Mammary epithelial cell (primary cell): ENCODE measurements around the gene AQP7.

ENCODE experiments used
- EZH2 ChIP-seq: IDR thresholded peaks from 2 replicates; pipeline ENCODE4 v1.6.1; 2012; ENCODE audit warnings: low read length, inconsistent platforms, borderline replicate concordance
- TF ChIP-seq, protein P1 (sequence below), 2 donors: IDR thresholded peaks in 1 of 2; conservative IDR thresholded peaks in 1 of 2; 2 replicates each; pipeline ENCODE4 v1.5.1; 2011 to 2012; ENCODE audit warnings: inconsistent platforms in 2 of 2, low read length in 2 of 2, mild to moderate bottlenecking in 2 of 2, control low read depth in 1 of 2, low read depth in 1 of 2; ENCODE audit not compliant: insufficient read depth in 1 of 2; ENCODE audit errors: extremely low read depth in 1 of 2

DNA sequence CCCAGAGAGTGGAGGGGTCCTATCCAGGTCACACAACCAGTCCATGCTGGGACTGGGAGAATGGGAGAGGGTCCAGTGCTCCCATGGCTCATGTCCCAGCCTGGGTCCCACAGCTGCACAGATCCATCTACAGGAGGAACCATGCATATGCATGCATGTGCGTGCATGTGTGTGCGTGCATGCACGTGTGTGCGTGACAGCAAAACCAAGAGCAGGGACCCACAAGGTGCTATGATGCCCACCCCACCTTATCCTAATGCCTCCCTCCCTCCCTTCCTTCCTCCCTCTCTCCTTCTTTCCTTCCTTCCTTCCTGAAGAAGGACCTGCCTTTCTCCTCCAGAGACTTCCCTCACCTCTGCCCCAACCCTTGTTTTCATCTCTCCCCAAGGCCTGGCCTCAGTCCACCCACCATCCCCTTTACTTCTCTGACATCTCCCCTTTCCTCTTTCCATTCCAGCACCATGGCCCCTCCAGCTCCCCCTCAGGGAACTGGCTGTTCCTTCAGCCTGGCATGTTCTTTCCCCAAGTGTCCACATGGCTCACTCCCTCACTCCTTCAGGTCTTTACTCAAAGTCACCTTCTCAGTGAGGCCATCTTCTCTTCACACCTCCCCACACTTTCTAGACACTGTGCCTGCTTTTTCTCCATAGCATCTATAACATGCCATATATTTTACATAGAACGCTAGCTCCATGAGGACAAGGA is 21.8 kb downstream of the AQP7 start:
- TF ChIP-seq, protein P1, sequence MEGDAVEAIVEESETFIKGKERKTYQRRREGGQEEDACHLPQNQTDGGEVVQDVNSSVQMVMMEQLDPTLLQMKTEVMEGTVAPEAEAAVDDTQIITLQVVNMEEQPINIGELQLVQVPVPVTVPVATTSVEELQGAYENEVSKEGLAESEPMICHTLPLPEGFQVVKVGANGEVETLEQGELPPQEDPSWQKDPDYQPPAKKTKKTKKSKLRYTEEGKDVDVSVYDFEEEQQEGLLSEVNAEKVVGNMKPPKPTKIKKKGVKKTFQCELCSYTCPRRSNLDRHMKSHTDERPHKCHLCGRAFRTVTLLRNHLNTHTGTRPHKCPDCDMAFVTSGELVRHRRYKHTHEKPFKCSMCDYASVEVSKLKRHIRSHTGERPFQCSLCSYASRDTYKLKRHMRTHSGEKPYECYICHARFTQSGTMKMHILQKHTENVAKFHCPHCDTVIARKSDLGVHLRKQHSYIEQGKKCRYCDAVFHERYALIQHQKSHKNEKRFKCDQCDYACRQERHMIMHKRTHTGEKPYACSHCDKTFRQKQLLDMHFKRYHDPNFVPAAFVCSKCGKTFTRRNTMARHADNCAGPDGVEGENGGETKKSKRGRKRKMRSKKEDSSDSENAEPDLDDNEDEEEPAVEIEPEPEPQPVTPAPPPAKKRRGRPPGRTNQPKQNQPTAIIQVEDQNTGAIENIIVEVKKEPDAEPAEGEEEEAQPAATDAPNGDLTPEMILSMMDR (conservative IDR thresholded peaks at IDR 0.05 in 1 of 2, IDR thresholded peaks at IDR 0.05 in 1 of 2; ENCODE audit: extremely low read depth in 1 of 2, insufficient read depth in 1 of 2, low read depth in 1 of 2, low read length in 2 of 2): no peak
- no peak for TF ChIP-seq EZH2
